GM23338 (cell line): Measurements from ENCODE around the gene SCGB1C2. TPM values are rescaled to one million over a fixed set of nuclear protein-coding genes. Genes with fewer than 3 reads are reported as not detected.

Experiments used
- polyA plus RNA-seq: library from polyadenylated mRNA; unstranded; fragments of >200 nt; fragmentation: Nextera tagmentation; extraction: Ambion mirVana; gene quantifications from 2 replicates; pipeline ENCODE4 v1.2.1, GENCODE V29; 2016
- small RNA-seq: library from RNA; depleted of rRNA; stranded (forward); fragments of <200 nt; gene quantifications from one replicate; pipeline ENCODE3, GENCODE V24; 2014; ENCODE audit warnings: low replicate concordance
- total RNA-seq: library from RNA; depleted of rRNA; stranded (reverse); fragments of >200 nt; shearing (Covaris generic); gene quantifications from 2 replicates; pipeline ENCODE4 v1.2.3, GENCODE V29; 2014; rRNA removed

SCGB1C2 gene
- total and polyA plus RNA-seq, 2 experiments from 2014 or later, result not detected

Small RNA genes within 50 kb of the gene (small RNA-seq; reads per million reads assigned to genes)
- gene RF00026, result not detected

Other genes starting within 250 kb of the SCGB1C2 start
- gene DOC2B, start 44.1 kb downstream of the SCGB1C2 start, total RNA-seq, result 2.4 and 3.8 TPM in 2 replicates
- 0.42 and 0.66 TPM in 2 replicates for gene DOC2B, start 44.1 kb downstream of the SCGB1C2 start, polyA plus RNA-seq
- gene RPH3AL, start 215.2 kb downstream of the SCGB1C2 start, total RNA-seq, result 3.5 and 6.3 TPM in 2 replicates
- 2.7 and 3.5 TPM in 2 replicates for gene RPH3AL, start 215.2 kb downstream of the SCGB1C2 start, polyA plus RNA-seq